IMR-90 (cell line): ENCODE measurements around the gene ZCCHC14. TPM values are rescaled to one million over a fixed set of nuclear protein-coding genes. Genes with fewer than 3 reads are reported as not detected.

Source experiments
- ATAC-seq: fragments of 200-7000 bp; cut with Tn5 transposase; 2 replicates; pipeline ENCODE4 v1.9.1; 2020; ENCODE audit warnings: low read depth, mild to moderate bottlenecking, moderate library complexity
- BruUV-seq: library from RNA; stranded (reverse); fragments of 400-500 nt; replicated peaks from 2 replicates; lab custom pipeline; 2021; lab: Mats Ljungman, UMichigan
- CTCF ChIA-PET: fragments of 300-600 bp; formaldehyde crosslinking; extraction: SDS; loops from one replicate; lab custom pipeline; 2021; ENCODE audit warnings: antibody characterized with exemption; lab: Yijun Ruan, JAX
- POLR2A ChIA-PET: fragments of 300-600 bp; sonication (Branson Sonifier 250); formaldehyde crosslinking; loops from one replicate; lab custom pipeline; 2022; ENCODE audit warnings: antibody characterized with exemption; ENCODE audit not compliant: unreplicated experiment; lab: Charles Lee
- DNase-seq: peaks from one replicate; pipeline ENCODE4 v3.0.0; 2013
- H2AFZ ChIP-seq: replicated peaks from 2 replicates; pipeline ENCODE3; 2013; ENCODE audit warnings: low read length, mild to moderate bottlenecking; ENCODE audit not compliant: poor library complexity
- H2AK5ac ChIP-seq: 2 replicates; pipeline ENCODE4 v1.6.1; 2013; ENCODE audit warnings: low read depth, low read length, inconsistent platforms
- H2AK9ac ChIP-seq: replicated peaks from 2 replicates; pipeline ENCODE3; 2013; ENCODE audit warnings: mild to moderate bottlenecking, low read depth, low read length, moderate library complexity; ENCODE audit not compliant: poor library complexity
- H2BK120ac ChIP-seq: 2 replicates; pipeline ENCODE4 v1.6.1; 2013; ENCODE audit warnings: low read depth, low read length, inconsistent platforms
- H2BK15ac ChIP-seq: 3 replicates; pipeline ENCODE4 v1.6.1; 2013; ENCODE audit warnings: low read depth, low read length, inconsistent platforms
- H2BK20ac ChIP-seq: 2 replicates; pipeline ENCODE4 v1.6.1; 2013; ENCODE audit warnings: low read depth, mild to moderate bottlenecking, inconsistent platforms, low read length, moderate library complexity
- H2BK5ac ChIP-seq: 2 replicates; pipeline ENCODE4 v1.6.1; 2013; ENCODE audit warnings: mild to moderate bottlenecking, low read depth, low read length, inconsistent platforms; ENCODE audit not compliant: poor library complexity, severe bottlenecking
- H3K14ac ChIP-seq: replicated peaks from 2 replicates; pipeline ENCODE4 v1.6.1; 2013; ENCODE audit warnings: low read depth, low read length, inconsistent platforms
- H3K18ac ChIP-seq: 2 replicates; pipeline ENCODE4 v1.6.1; 2013; ENCODE audit warnings: low read depth, low read length, control low read depth
- H3K23ac ChIP-seq: 2 replicates; pipeline ENCODE4 v1.6.1; 2013; ENCODE audit warnings: low read depth, low read length, inconsistent platforms
- H3K27ac ChIP-seq: 2 replicates; pipeline ENCODE4 v1.5.1; 2013; ENCODE audit warnings: mild to moderate bottlenecking, control low read depth, low read length; ENCODE audit not compliant: insufficient read depth
- H3K27me3 ChIP-seq: 2 replicates; pipeline ENCODE4 v1.6.1; 2013; ENCODE audit warnings: low read length; ENCODE audit not compliant: control insufficient read depth, insufficient read depth
- H3K36me3 ChIP-seq: 2 replicates; pipeline ENCODE4 v1.6.1; 2013; ENCODE audit warnings: low read length, mixed read lengths; ENCODE audit not compliant: control insufficient read depth, insufficient read depth
- H3K4ac ChIP-seq: 2 replicates; pipeline ENCODE4 v1.6.1; 2013; ENCODE audit warnings: low read depth, low read length, inconsistent platforms
- H3K4me1 ChIP-seq: 2 replicates; pipeline ENCODE4 v1.6.1; 2013; ENCODE audit warnings: low read length, mixed read lengths; ENCODE audit not compliant: control insufficient read depth, insufficient read depth
- H3K4me2 ChIP-seq: 2 replicates; pipeline ENCODE4 v1.6.1; 2013; ENCODE audit warnings: low read depth, mild to moderate bottlenecking, control low read depth, low read length, moderate library complexity
- H3K4me3 ChIP-seq: 2 replicates; pipeline ENCODE4 v1.5.1; 2013; ENCODE audit warnings: low read depth, mild to moderate bottlenecking, control low read depth, low read length, moderate library complexity; ENCODE audit not compliant: insufficient read depth
- H3K56ac ChIP-seq: 2 replicates; pipeline ENCODE4 v1.6.1; 2013; ENCODE audit warnings: low read length, inconsistent platforms; ENCODE audit not compliant: insufficient read depth; ENCODE audit errors: extremely low read depth
- H3K79me1 ChIP-seq, 2 experiments: 2 replicates each; pipeline ENCODE4 v1.6.1; 2013; ENCODE audit warnings: low read length in 2 of 2, inconsistent platforms in 1 of 2, low read depth in 1 of 2
- H3K9ac ChIP-seq: 2 replicates; pipeline ENCODE4 v1.6.1; 2013; ENCODE audit warnings: low read depth, low read length, control low read depth
- H3K9me1 ChIP-seq: 2 replicates; pipeline ENCODE4 v1.6.1; 2013; ENCODE audit warnings: low read length, inconsistent platforms; ENCODE audit not compliant: insufficient read depth
- H3K9me3 ChIP-seq: 2 replicates; pipeline ENCODE4 v1.6.1; 2013; ENCODE audit warnings: low read length; ENCODE audit not compliant: control insufficient read depth, insufficient read depth
- H4K20me1 ChIP-seq: 2 replicates; pipeline ENCODE4 v1.6.1; 2013; ENCODE audit warnings: low read length, inconsistent platforms; ENCODE audit not compliant: insufficient read depth
- H4K5ac ChIP-seq: 2 replicates; pipeline ENCODE4 v1.6.1; 2013; ENCODE audit warnings: mild to moderate bottlenecking, low read depth, low read length, control low read depth
- H4K8ac ChIP-seq, 2 experiments: 2 replicates each; pipeline ENCODE4 v1.6.1; 2013; ENCODE audit warnings: low read depth in 2 of 2, low read length in 2 of 2, control low read depth in 1 of 2, inconsistent platforms in 1 of 2
- H4K91ac ChIP-seq: 2 replicates; pipeline ENCODE4 v1.6.1; 2013; ENCODE audit warnings: low read depth, low read length, inconsistent platforms; ENCODE audit not compliant: insufficient read depth
- BHLHE40 ChIP-seq: fragments of 150-350 bp; IDR thresholded peaks from 2 replicates; pipeline ENCODE4 v1.6.1; 2016; ENCODE audit warnings: mild to moderate bottlenecking, low read depth, low read length
- CHD1 ChIP-seq: IDR thresholded peaks from 2 replicates; pipeline ENCODE4 v1.6.1; 2012; ENCODE audit warnings: low read depth, low read length, improper control_type of control experiment
- FOS ChIP-seq: fragments of 150-350 bp; IDR thresholded peaks from 2 replicates; pipeline ENCODE4 v1.6.1; 2016; ENCODE audit warnings: low read depth, low read length
- MAFK ChIP-seq: IDR thresholded peaks from 2 replicates; pipeline ENCODE4 v1.6.1; 2012; ENCODE audit warnings: low read depth, low read length, improper control_type of control experiment
- MAZ ChIP-seq: IDR thresholded peaks from 2 replicates; pipeline ENCODE4 v1.6.1; 2012; ENCODE audit warnings: low read depth, mild to moderate bottlenecking, low read length, improper control_type of control experiment, moderate library complexity, borderline replicate concordance
- MXI1 ChIP-seq: IDR thresholded peaks from 2 replicates; pipeline ENCODE4 v1.6.1; 2012; ENCODE audit warnings: low read depth, mild to moderate bottlenecking, low read length, moderate library complexity, borderline replicate concordance
- NFE2L2 ChIP-seq: fragments of 150-350 bp; IDR thresholded peaks from 2 replicates; pipeline ENCODE4 v1.6.1; 2016; ENCODE audit warnings: low read depth, mild to moderate bottlenecking, low read length
- POLR2A ChIP-seq: IDR thresholded peaks from 2 replicates; pipeline ENCODE4 v1.6.1; 2012; ENCODE audit warnings: mild to moderate bottlenecking, low read depth, low read length
- RCOR1 ChIP-seq: IDR thresholded peaks from 2 replicates; pipeline ENCODE4 v1.6.1; 2012; ENCODE audit warnings: mild to moderate bottlenecking, low read length, improper control_type of control experiment; ENCODE audit not compliant: insufficient replicate concordance
- SMC3 ChIP-seq: fragments of 150-350 bp; IDR thresholded peaks from 2 replicates; pipeline ENCODE4 v1.6.1; 2016; ENCODE audit warnings: low read depth, mild to moderate bottlenecking, antibody characterized with exemption, low read length, moderate library complexity
- WGBS, 2 experiments: methylation state at CpG; one replicate each; pipeline versions ENCODE4 v1.1.5 to v1.1.7; 2013; ENCODE audit warnings: missing lambda C conversion rate in 2 of 2; ENCODE audit not compliant: insufficient read length in 1 of 2; ENCODE audit errors: extremely low coverage in 2 of 2; 5-methylcytosine and 5-hydroxymethylcytosine counted together
- dilution Hi-C: fragments of 300-500 bp; cut with HindIII; formaldehyde crosslinking; loops from one replicate; pipeline ENCODE4 v1.14.3; 2018; ENCODE audit warnings: low sequenced_read_pairs; ENCODE audit not compliant: unreplicated experiment
- in situ Hi-C: fragments of 300-500 bp; cut with MboI; formaldehyde crosslinking; loops from 3 replicates; pipeline ENCODE4 v1.14.3; 2019; ENCODE audit warnings: low sequenced_read_pairs, inconsistent platforms, mixed read lengths
- intact Hi-C: fragments of 100-400 bp; cut with micrococcal nuclease; formaldehyde crosslinking; loops from 2 replicates; pipeline ENCODE4 v1.10.0; 2022
- polyA plus RNA-seq, 3 experiments: library from polyadenylated mRNA; depleted of rRNA; stranded (reverse); fragments of >200 nt; gene quantifications; 2 replicates each; pipeline ENCODE4 v1.2.3, GENCODE V29; 2012; ENCODE audit warnings: low replicate concordance in 1 of 3
- total RNA-seq: library from RNA; depleted of rRNA; stranded (reverse); fragments of >200 nt; gene quantifications from 2 replicates; pipeline ENCODE4 v1.2.3, GENCODE V29; 2012
- TF ChIP-seq, protein P1 (sequence below): fragments of 150-350 bp; IDR thresholded peaks from 2 replicates; pipeline ENCODE4 v1.6.1; 2016; ENCODE audit warnings: low read depth, mild to moderate bottlenecking, low read length, moderate library complexity, borderline replicate concordance

Gene ZCCHC14
- total and polyA plus RNA-seq, 2 of the 4 experiments (the other 2 are of a cell fraction) = 2.5 to 5.3 TPM

DNA sequence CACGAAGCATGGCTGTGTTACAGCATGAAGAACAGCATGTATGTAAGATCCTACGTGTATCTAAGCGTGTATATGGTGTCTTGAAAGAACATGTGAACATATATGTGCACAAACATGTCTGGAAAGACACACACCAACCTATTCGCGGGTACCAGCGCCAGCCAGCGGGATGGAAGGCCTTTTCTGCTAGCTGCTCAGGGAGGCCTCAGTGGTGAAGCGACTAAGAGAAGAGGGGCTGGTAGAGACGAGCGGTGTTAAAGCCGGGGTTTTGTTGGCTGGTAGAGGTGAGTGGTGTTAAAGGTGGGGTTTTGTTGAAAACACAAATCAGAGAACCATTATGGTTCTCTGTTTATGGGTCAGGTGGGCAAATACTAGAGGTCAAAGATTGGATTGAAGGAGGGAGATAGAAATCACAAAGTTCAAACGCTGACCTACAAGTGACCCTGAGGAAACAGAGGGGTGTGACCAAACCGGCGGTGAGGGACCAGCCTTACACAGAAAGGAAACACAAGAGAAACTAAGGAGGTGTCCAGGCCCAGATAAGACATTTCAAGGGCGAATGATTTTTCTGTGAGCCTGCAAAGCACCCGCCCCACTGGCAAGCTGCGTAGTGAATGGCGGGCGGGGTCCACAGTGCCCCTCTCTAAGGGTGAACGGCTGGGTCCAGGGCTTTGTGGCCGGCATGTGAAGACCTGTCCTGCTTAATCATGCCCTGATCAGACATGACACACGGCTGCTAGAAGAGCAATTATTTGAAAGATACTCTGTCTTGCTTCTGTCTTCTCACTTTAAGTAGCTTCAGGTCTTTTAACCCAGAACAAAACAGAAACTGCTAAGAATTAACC lies 8.1 kb downstream of the ZCCHC14 start:
- Histone ChIP-seq H2AFZ (no peak overlapping the region), H3K36me3 (peaks cover 2% of the 10 kb centered on the region), H2AK5ac (peak overlapping the region; percentile 33; the same call in 1 of the 2 replicates), H4K91ac (no peak overlapping the region), H3K14ac (no peak overlapping the region), H3K9ac (no peak overlapping the region), H2AK9ac (peak overlapping the region; percentile 8), H4K20me1 (peaks cover 69% of the 10 kb centered on the region), H3K4me3 (no peak overlapping the region), H2BK120ac (no peak overlapping the region), H3K23ac (peak overlapping the region; percentile 61; the same call in 1 of the 2 replicates), H3K56ac (no peak overlapping the region), H3K79me1 (peaks cover 35 to 75% of the 10 kb centered on the region in 2 experiments), H4K8ac (no peak overlapping the region), H2BK5ac (no peak overlapping the region), H3K4ac (no peak overlapping the region), H3K4me2 (no peak overlapping the region), H2BK20ac (no peak overlapping the region), H3K9me3 (no peaks in the 10 kb centered on the region), H3K4me1 (peaks cover 19% of the 10 kb centered on the region), H3K27me3 (no peaks in the 10 kb centered on the region), H4K5ac (no peak overlapping the region), H3K9me1 (peaks cover 19% of the 10 kb centered on the region), H3K27ac (no peak overlapping the region), H2BK15ac (no peak overlapping the region), H3K18ac (no peak overlapping the region)
- POLR2A ChIA-PET = interaction anchor here (0.6 kb wide), 1 partner anchor 37 kb away, joined by 10 read pairs; no protein-coding TSS in a partner anchor
- in situ Hi-C loops = no loop called here
- intact Hi-C loops = no loop called here
- dilution Hi-C loops = no loop called here
- no peak for TF ChIP-seq BHLHE40
- no peak for TF ChIP-seq MAFK
- no peak for TF ChIP-seq CHD1
- TF ChIP-seq, protein P1, sequence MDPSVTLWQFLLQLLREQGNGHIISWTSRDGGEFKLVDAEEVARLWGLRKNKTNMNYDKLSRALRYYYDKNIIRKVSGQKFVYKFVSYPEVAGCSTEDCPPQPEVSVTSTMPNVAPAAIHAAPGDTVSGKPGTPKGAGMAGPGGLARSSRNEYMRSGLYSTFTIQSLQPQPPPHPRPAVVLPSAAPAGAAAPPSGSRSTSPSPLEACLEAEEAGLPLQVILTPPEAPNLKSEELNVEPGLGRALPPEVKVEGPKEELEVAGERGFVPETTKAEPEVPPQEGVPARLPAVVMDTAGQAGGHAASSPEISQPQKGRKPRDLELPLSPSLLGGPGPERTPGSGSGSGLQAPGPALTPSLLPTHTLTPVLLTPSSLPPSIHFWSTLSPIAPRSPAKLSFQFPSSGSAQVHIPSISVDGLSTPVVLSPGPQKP = no peak
- TF ChIP-seq FOS = no peak
- no peak for TF ChIP-seq SMC3
- no peak for TF ChIP-seq MAZ
- no peak for TF ChIP-seq MXI1
- TF ChIP-seq RCOR1 = no peak
- TF ChIP-seq NFE2L2 = no peak
- no peak for TF ChIP-seq POLR2A
- DNase-seq (no peak), ATAC-seq (no peak)
- BruUV-seq = no TSS peak
- CTCF ChIA-PET = no interaction called here
- whole genome bisulfite sequencing, 2 experiments = 90% methylated on average over 4 of the region's 22 CpGs; no CpG with 5 or more reads in 1 of the 2 experiments
